Measurements from ENCODE around the gene DCAF4L1.

The DCAF4L1 gene

DNA sequence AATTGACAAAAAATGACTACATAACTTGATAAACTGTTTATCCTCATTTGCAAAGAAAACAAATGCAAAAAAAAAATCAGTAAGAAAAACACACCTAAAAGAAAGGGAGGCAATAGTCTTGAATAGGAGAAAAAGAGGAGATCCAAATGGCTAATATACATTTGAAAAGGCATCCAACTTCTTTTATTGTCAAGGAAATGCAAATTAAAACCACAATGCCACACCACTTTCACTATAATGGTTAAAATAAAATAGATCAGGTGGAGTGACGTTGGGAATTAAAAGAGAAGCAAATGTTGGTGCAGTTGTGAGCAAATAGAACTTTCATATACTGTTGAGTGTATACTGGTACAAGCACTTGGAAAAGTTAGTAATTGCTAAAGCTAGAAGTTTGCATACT lies 3.6 kb downstream of the DCAF4L1 start:
- no peak overlapping the region for H3K4me3 ChIP-seq (replicated peaks; ENCODE audit: low read depth, low read length)
- DNase-seq (ENCODE audit: low read depth), result no peak
- TF ChIP-seq, protein P1, sequence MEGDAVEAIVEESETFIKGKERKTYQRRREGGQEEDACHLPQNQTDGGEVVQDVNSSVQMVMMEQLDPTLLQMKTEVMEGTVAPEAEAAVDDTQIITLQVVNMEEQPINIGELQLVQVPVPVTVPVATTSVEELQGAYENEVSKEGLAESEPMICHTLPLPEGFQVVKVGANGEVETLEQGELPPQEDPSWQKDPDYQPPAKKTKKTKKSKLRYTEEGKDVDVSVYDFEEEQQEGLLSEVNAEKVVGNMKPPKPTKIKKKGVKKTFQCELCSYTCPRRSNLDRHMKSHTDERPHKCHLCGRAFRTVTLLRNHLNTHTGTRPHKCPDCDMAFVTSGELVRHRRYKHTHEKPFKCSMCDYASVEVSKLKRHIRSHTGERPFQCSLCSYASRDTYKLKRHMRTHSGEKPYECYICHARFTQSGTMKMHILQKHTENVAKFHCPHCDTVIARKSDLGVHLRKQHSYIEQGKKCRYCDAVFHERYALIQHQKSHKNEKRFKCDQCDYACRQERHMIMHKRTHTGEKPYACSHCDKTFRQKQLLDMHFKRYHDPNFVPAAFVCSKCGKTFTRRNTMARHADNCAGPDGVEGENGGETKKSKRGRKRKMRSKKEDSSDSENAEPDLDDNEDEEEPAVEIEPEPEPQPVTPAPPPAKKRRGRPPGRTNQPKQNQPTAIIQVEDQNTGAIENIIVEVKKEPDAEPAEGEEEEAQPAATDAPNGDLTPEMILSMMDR (IDR thresholded peaks at IDR 0.05; ENCODE audit: low read length, missing control alignments), result no peak

DNA sequence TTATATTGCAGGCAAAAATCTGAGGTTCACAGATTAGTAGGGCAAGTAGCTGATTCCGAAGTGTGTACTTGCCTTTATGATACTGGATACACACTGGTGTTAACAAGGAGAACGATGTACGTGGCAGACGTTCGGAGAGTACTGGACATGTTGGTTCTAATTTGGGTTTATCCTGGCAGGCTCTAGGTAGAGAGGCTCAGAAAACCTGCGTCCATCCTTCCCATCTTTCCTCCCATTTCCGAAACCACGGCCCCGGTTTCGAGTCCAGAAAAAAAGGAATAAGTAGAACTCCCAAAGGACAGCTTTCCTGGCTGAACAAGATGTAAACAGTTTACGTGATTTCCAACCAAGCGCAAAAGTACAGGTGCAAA lies 8.4 kb downstream of the DCAF4L1 start:
- peak overlapping the region; percentile 78 for H3K4me3 ChIP-seq (replicated peaks; ENCODE audit: low read depth, low read length)
- TF ChIP-seq, protein P1 (IDR thresholded peaks at IDR 0.05; ENCODE audit: low read length, missing control alignments), result no peak
- DNase-seq (ENCODE audit: low read depth), result no peak

DNA sequence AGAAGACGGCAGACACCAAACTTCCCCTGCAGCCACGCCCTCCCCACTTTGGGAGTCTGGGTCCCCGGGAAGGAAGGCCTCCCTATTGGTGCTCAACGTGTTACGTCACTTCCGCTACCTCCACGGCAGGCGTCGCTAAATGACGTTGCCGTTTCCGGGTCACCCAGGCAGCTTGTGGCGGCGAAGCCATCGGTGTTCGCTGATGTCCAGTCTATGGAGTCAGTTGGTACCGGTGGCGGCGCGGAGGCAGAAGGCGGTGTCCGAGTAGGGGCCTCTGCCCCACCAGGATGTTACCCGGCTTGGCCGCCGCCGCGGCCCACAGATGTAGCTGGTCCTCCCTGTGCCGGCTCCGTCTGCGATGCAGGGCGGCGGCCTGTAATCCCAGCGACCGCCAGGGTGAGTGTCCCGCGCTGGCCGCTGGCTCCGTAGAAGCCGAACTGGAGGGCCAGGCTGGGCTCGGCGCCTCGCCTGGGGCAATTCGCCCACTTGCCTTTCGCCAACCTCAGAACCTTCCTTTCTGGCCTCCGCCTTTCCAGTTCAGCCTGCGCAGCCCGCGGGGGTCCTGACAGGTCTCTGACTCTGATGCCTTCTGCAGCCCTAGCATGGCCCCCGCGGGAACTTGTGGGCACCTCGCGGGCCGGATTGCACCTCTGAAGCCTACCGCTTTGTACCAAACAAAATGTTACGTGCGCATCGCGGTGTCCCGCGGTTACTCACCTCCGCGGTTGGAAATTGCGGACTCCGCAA lies 9.0 kb downstream of the DCAF4L1 start, which contains the start of gene SLC30A9:
Gene SLC30A9 (plus strand): TSS at position 166 of the 747 bp plus-strand sequence. CDS start 122 bp downstream, at position 288.
- TF ChIP-seq, protein P1 (IDR thresholded peaks at IDR 0.05; ENCODE audit: low read length, missing control alignments), result peak; percentile 32
- H3K4me3 ChIP-seq (replicated peaks; ENCODE audit: low read depth, low read length), result peak within 1 kb of the TSS; percentile 78
- peak; percentile 95 for DNase-seq (ENCODE audit: low read depth)

DNA sequence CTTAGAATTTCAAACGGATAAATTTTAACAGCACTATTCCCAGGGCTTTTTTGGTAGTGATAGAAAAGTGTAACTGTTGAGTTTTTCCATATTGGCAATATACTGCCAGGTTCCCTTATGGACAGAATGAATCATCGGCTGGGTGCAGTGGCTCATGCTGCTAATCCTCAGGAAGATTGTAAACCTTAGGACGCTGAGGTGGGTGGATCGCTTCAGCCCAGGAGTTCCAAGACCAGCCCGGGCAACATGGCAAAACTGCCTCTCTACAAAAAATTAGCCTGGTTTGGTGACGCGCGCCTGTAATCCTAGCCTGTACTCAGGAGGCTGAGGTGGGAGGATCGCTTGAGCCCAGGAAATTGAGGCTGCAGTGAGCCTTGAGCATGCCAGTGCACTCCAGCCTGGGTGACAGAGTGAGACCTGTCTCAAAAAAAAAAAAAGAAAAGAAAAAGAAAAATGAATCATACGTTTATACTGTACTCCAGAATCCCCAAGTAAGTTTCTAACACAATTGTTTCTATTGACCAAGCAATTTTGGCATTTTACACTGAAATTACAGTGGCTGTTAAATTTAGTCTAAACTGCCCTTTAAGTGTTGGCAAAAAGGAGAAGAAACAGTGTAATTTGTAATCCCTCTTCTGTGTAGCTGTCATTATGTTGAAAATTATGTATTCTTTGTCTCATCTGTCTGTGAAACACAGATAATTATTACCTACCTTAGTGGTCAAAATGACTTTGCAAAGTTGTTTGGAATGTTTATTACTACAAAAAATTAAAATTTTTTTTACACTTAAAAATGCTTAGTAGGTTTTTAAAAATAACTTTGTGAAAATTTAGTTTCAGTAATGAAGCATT lies 10.6 kb downstream of the DCAF4L1 start:
- DNase-seq (ENCODE audit: low read depth), result peak; percentile 6
- TF ChIP-seq, protein P1 (IDR thresholded peaks at IDR 0.05; ENCODE audit: low read length, missing control alignments), result no peak
- H3K4me3 ChIP-seq (replicated peaks; ENCODE audit: low read depth, low read length), result peak overlapping the region; percentile 8

DNA sequence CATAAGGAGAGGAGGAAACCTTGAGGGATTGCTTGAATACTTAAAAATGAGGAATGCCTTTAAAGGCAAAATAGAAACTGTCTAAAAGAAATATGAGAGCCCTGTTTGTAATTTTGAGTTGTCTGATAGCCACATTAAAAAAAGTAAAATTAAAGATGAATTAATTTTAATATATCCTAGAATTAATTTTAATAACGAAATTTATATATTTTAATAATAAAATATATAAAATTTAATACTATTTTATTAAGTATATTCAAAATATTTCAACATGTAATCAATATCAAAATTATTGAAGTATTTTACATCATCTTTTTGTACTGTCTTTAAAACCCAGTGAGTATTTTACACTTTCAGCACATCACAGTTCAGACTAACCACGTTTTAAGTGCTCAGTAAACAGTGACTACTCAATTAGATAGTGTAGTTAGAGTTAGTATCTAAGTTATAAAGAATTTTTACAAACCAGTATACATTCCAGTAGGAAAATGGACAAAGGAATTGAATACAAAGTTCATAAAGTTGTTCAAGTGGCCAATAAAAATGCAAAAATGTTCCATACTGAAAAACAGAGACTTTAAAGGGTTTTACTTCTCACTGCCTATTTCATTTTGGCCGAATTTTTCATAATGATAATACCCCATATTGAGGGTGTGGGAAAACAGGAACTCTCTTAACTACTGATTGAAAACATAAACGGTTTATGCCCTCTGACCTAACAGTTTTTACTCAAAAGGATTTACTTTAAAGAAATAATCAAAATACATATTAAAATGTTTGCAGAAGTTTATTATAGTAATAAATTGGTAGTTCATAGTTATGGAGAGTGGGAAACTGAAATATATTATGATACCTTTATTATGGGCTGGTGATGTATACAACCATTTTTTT lies 11.7 kb downstream of the DCAF4L1 start:
- no peak overlapping the region for H3K4me3 ChIP-seq (replicated peaks; ENCODE audit: low read depth, low read length)
- no peak for DNase-seq (ENCODE audit: low read depth)
- TF ChIP-seq, protein P1 (IDR thresholded peaks at IDR 0.05; ENCODE audit: low read length, missing control alignments), result no peak

DNA sequence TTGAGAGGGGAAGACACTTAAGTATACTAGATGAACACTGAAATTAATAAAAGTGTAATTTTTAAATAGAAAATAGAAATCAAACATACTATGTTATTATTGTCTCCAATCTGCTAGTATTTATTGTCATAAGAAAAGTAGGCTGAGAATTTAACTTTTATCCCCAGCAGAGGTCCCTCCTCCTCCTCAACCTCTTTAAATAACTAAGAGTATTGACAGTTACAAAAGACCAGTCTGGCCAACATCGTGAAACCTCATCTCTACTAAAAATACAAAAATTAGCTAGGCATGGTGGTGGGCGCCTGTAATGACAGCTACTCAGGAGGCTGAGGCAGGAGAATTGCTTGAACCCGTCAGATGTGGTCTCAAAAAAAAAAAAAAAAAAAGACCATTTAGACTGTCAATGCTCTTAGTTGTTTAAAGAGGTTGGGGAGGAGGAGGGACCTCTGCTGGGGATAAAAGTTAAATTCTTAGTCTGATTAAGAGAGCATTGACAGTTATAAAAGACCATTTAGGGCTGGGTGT lies 13.0 kb downstream of the DCAF4L1 start:
- H3K4me3 ChIP-seq (replicated peaks; ENCODE audit: low read depth, low read length), result no peak overlapping the region
- TF ChIP-seq, protein P1 (IDR thresholded peaks at IDR 0.05; ENCODE audit: low read length, missing control alignments), result no peak
- DNase-seq (ENCODE audit: low read depth), result no peak
